Stimulated activated CD4-positive, alpha-beta T cell treated with anti-CD3 and anti-CD28 coated beads, Interleukin-4, amount 100 ng/mL, for 48 hours (primary cell): ENCODE data around the gene PCNA.
"Not testable (repeated sequence)": the region's sequence is repeated elsewhere in the genome, so short reads cannot be mapped to it uniquely, and the experiment has no call there.

Experiments
- DNase-seq, 2 donors: peaks; one replicate each; pipeline ENCODE4 v3.0.0-alpha.2; 2020; ENCODE audit warnings: low read depth in 2 of 2

PCNA gene

DNA sequence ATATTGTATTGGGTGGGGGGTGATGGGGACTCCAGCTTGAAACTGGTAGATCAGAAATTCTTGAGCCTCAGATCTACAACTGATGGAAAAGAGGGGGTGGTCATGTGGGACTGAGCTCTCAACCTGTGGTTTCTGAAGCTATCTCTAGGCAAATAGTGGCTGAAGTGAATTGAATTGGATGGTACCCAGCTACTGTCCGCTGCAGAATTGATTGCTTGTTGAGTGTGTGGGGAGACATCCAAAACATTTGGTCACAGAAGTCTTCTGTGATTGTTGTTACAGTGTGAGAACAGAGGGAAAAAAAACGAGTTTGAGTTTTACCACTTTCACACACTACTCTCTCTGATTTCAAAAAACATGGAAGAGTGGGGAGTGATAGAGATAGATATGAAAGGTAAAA, 21.9 kb upstream of the PCNA start:
- DNase-seq: no peak

DNA sequence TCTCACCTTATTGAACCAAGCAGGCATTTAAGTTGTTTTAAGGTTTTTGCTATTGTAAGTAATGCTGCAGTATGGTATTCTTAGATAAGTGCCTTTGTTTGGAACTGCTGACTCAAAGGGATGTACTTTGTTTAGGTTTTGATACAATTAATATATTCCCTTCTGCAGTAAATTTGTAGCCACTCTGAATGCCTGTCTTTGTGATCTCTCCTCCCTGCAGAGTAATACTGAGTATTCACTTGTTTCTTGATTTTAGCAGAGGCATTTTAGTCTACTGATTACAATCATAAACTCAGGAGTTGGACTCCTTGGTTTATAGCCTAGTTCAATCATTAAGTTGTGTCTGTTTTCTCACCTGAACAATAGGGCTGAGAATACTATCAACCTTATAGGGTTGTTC, 20.4 kb upstream of the PCNA start:
- no peak for DNase-seq

DNA sequence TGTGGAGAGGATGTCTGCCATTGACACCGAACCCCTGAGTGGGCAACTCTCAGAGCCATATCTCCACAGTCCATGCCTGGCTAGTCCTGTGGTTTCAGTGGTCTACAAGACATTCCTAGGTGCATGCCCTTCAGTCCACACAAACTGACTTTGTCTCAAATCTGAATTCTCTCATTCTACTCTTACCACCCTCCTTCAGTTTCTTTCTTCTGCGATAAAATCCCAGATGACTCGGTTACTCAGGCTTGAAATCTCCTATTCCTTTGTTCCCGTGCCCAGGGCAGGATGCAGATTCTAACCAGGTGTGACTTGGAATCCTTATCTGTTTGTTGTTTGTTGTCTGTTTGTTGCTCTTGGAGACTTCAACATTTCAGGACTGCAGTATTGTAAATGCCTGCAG, 16.3 kb upstream of the PCNA start:
- DNase-seq: no peak

DNA sequence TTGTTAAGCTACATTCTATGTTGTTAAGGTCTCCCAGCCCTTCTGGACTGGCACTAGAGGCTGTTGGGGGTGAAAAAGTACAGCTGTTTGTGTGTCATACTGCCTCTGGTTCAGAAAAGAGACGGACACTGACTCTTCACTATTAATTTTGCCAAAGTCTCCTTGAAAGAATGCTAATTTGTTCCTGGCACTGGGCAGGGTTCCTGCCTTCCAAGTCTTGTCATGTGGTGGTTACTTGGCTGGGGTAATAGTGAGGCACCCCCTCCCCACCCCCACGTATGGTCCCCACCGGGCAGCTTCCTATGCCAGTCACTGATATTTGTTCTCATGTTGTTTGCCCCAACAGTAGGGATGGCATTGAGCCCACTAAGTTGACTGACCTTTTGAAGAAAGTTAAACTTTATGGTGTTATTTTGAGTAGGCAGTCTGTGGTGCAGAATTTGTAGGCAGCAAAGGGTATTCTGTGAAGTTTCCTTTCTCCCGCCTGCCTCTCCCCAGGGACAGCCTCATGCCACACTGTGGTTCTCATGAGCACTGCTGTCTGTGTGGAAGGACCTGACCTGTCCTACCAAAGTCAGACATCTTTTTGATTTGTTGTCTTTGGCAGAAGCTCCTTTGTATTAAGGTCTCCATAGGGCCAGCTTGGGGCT, 15.7 kb upstream of the PCNA start:
- DNase-seq: no peak

DNA sequence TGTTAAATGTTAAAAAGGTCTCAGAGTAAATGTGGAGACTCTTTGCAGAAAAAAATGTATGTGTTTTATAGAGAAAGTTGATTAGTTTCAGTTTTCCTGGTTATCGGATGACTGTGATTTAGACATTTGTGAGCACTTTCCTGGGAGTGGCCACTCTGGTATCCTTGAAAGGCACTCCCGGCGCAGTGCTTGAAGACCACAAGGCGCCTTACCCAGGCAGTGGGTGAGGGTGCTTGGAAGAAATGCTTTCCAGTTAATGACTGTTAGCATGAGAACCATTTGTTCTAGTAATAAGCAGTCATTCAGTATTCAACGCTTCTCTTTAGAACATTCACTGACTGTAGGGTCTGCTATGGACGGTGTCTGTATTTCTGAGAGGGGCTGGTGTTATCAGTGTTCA, 14.2 kb upstream of the PCNA start:
- DNase-seq: no peak

DNA sequence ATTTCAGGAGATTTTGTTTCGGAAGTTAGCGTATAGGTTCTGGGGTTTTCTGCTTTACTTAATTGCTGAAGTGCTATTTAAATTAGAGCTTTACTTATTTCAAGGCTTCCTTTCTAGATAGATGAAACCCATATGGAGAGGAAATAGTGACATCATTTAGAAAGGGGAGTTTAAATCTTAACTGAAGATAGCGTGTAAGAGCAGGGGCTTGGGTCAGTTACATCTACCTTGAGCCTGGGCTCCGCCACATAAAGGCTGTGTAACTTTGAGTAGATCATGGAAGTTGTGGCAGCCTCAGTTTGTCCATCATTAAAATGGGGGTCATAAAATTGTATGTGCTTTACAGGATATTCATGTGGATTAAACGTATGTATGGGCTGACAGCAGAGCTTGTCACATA, 11.7 kb upstream of the PCNA start:
- DNase-seq: no peak

DNA sequence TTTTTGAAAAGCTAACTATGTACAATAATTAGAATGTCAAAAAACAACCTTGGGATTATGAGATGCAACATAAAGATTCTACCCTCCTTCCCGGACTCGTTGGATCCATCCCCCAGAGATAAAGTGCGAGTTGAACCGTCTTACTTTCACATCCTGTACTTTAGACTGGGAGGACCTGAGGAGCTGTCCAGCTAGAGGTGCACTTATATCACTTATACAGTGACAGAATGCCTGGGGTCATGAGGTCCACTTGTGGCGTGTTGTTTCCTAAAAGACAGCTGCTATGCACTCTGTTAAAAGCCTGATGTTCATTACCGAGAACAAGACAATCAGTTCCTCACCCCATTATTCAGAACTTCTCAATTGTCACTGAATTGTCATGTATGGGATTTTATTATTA, 9.1 kb upstream of the PCNA start:
- no peak for DNase-seq

DNA sequence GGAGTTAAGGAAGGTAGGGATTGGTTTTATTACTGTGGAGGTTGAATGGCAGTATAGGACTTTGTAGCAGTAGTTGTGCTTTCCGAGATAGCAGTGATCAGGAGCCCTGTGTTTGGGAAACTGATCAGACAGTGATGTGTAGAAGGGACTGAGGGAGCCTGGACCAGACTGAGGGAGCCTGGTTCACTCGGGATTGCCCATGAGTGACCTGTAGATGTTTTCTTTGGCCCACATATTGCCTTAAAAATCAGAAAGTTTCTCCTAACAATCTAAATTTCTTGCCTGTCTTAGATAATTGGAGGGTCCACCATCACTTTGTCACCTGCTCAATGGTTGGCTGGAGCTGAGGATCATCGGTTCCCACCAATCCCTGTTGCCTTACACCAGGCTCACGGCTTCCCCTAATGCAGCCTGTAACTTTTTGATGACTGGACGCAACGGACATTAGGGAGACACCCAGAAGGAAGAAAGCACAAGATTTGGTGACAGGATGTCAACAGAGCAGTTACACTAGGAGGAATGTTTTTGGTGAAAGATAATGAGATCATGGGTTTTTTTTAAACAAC, 8.2 kb upstream of the PCNA start:
- DNase-seq: no peak

DNA sequence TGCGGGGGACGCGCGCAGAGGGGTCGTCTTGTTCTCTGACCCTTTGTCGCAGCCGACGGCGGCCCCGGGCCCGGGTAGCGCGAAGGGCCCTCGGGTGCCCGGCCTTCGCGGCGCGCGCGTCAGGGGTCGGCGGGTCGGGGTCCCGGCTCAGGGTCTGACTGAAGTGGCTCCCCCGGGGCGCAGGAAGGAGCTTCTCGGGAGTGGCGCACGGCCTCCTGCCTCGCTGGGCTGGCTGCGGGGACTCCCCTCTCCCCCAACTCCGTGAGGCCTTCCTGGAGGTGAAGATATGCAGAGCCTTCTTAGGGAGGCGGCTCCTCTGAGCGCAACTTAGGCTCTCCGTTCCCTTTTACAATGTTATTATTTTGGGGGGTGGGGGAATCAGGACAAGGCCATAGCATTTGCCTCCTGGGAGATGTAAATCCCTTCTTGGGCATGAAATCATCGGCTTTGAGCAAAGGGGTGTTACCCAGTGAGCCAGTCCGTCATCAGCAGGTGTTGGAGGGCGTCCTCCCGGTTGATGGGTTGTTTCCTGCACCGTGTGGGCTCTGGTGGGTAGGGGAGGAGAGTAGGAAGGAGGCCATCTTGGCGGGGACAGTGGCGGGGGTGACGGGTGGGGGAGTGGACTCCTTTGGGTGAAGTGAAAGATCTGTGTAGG, 7.6 kb upstream of the PCNA start:
- DNase-seq: peak; percentile 52 to 58

DNA sequence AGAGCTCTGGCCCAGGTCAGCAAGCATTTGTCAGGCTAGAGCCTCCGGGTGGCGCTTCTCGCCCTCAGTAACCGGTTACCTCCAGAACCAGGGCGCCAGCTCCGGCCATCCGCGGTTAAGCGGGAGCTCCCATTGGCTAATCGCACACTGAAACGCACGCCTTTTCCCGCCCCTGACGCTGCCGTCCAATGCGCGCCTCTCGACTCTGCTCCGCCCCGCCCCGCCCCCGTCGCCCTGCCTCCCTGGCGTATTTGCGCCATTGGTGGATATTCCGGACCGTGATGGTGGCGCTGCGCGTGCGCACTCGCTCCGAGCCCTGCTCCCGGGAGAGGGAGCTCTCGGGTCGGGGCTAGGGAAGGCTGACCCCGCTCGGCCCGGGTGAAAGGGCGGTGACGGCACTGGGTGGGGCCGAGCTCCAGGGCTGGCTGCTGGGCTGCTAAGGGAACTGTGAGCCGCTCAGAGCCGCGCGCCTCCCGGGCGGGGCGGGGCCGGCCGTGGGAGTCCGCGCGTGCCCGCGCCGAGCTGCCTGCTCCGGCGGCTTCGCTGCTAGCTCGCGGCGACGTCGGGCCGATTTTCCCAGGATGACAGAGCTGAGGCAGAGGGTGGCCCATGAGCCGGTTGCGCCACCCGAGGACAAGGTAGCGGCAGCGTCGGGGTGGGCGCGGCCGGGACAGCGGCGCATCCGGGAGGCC, 6.9 kb upstream of the PCNA start, which contains the start of gene CDS2:
TSS of gene CDS2 (plus strand) at position 497 of the 692 bp plus-strand sequence. CDS start at position 582, 85 bp downstream.
- DNase-seq: peak; percentile 100

DNA sequence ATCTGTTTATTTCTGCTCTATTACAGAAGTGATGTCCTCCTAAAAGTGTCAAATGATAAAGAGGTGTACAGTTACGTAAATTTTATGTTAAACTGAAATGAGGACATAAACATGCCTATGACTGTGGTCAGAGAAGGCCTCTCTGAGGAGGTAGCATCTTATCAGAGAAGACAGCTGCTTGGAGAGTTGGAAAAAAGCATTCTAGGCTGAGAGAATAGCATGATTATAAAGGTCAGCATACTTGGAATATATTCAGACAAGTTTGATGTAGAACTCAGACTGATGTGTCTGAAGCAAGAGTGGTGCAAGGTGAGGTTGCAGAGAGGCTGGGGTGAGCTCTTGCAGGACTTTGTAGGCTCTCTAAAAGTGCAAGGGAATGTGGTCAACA, 3.1 kb upstream of the PCNA start:
- no peak for DNase-seq

DNA sequence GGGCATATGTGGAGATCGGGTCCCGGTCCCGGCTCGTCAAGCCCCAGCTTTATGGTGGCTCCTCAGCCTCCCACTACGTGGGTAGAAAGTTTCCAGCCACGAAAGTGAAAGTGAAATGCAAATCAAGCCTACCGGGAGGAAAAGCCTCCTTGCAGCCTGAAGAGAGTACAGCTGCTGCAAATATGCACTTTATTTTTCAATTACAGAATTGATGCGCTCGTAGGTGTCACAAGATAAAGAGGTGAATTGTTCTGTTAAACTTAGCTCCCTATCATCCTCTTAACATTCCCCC, 373 bp upstream of the PCNA start:
- no peak for DNase-seq

DNA sequence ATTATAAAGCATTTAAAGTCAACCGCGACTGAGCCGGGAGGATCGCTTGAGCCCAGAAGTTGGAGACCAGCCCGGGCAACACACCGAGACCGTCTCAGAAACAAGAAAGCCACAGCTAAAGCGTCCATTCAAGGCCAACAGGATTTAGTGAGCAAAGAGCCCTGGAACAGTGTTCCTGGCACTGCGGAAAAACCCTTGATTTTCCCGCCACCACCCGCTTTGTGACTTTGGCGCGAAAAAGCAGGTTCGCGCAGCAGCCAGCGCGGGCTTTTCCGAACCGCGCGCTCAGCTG, 669 bp downstream of the PCNA start:
- no peak for DNase-seq

DNA sequence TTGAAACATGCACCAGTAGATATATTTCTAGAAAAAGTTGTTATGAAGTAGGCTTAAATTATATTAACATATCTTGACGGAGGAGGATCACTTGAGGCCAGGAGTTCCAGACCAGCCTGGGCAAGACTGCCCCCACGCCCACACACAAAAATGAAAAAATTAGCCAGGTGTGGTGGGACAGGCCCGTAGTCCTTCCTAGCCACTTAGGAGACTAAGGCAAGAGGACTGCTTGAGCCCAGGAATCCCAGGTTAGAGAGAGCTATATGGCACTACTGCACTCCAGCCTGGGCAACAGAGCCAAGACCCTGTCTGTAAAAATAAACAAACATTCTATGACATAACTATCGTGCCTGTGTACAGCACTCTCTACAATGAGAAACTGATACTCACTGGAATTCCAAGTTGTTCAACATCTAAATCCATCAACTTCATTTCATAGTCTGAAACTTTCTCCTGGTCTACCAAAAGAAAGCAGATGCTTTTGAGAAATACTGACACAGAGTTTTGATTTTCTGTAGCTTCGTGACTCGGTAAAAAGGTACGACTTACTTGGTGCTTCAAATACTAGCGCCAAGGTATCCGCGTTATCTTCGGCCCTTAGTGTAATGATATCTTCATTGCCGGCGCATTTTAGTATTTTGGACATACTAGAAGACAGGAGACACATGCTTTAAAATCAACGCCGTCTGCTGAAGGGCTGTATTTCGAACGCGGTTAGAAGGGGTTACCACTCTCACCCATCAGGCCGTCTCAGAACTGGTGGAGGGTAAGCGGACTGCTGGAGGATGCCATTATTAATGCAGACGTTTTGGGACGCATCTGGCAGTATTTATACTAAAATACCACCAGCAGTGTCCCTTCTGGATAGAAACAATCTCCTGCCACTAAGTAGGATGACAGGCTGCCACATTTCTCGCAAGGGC, 1.3 kb downstream of the PCNA start:
- peak in 1 of 2 donors; percentile 8 for DNase-seq

DNA sequence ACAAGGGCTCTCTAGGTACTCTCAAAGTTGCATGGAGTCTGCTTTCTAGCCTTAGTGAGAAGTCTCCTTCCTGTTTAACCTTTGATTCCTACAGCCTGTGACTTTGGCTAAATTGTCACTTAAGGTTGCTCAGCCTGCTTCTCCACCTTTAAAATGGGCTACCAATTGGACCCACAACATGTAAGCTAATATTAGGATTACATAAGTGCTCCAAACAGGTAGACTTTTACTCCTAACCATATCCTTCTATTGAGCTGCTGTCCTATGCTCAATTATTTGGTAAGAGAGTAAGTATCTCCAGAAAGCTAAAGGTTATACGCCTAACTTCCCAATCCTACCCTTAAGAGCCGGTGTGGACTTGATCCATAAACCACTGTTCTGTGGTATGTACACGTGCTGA, 2.9 kb downstream of the PCNA start:
- no peak for DNase-seq

DNA sequence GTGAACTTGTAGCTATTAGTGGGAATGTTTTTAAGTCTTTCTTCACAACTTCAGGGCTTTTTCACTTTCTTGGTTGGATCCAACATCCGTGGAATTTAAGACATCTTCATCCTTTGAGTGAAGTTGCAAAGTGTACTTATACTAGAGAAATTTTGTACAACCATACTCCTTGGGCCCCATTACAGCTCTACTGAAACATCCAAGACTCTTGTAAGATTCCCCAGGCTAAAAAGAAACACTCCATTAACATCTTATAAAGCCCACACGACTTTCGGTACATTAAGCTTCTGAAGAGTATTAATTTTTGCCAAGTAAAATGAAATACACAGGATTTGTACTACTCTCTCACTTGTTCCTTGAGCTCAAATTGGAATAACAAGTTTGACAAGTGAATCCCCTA, 5.4 kb downstream of the PCNA start:
- DNase-seq: no peak

DNA sequence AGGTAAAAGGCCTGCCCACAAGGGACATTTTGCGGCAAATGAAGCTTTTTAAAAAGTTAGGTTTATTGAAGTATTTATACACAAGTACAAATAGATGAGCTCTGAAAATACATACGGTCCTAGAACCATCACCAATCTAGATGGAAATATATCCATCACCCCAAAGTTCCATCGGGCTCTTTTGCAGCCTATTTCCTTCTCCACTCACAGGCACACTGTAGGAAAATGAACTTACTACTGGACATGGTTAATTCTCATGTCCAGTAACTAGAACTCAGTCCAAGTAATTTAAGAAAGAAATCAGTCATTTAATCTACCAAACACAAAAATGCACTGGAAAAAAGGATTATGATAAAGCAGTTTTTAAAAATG, 6.2 kb downstream of the PCNA start:
- no peak for DNase-seq

DNA sequence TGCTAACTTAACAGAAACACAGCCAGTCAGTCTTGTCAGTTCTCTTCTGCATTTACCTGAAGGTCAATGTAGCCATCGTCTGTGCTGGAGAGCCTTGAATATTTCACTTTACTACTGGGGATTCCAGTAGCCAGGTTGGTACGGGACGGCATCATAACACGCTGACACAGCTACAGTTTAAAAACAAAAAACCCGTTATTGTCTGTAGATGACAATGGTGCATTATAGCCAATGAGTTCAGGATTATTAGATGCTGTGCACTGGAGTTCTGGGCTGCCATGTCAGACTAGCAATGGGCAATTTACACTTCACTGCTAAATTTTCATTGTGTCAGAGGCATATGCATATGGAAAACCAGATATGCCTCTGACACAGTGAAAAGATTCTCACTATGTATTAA, 10.5 kb downstream of the PCNA start:
- no peak for DNase-seq

DNA sequence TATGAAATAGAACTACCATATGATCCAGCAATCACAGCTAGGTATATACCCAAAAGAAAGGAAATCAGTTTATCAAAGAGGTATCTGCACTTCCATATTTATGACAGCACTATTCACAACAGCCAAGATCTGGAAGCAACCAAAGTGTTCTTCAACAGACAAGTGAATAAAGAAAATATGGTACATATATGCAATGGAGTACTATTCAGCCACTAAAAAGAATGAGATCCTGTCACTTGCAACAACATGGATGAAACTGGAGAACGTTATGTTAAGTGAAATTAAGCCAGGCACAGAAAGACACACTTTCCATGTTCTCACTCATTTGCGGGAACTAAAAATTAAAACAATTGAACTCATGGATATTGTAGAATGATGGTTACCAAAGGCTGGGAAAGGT, 15.3 kb downstream of the PCNA start:
- DNase-seq: no peak

DNA sequence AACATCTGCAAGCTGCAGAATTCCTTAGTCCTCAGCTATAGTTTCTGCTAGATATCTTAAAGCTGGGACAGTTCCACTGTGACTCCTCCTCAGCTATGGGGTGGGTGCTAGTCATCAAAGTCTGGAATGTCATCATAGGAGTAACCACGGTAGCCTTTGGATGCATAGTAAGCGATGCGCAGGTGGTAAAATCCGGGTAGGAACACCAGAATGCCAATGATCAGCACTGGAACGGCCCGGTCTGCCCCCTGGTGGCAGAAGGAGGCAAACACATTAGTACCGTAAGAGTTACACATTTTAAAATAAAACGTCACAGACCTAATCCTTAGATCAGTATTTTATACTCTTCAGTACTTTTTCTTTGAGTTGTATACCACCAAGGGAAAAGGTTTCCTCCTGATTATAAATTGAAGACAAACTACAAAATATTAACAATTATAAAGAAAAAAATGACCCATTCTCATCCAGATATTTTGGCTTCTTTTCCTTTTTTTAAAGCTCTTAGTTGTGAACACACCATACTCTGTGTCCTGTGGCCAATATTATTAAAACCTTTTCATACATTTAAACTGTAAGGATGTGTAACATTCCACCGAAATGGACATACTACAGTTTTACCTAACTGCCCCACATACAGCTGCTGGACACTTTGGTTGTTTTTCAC, 18.9 kb downstream of the PCNA start:
- DNase-seq: peak; percentile 60 to 77

DNA sequence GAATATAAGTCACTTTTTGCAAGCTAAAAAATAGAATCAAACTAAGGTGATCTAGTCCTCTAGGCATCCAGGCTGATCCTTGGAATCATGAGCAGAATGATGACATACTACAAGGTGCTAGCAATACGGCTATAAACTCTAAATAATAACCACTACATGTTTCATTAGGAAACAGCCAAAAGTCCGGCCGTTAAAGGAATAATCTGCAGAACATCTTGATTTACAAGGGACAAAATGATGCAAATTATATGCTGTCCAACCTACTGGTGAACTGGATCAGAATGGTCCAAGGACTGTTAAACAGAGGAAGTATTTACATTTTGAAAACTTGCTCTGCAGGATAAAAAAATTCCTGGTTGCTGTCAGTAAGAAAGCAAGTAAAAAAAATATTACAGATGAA, 19.8 kb downstream of the PCNA start:
- not testable (repeated sequence) for DNase-seq

DNA sequence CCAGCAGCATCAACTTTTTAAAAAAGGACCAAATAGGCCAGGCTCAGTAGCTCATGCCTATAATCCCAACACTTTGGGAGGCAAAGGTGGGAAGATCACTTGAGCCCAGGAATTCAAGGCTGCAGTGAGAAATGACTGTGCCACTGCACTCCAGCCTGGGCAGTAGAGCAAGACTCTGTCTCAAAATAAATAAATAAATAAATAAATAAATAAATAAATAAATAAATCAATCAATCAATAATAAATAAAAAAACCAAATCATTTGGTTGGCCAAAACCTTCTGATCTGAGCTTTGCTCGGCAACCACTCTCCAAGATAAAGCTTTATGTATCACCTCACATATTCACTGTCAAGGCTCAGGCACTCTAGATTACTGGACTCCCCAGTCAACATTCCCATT, 20.7 kb downstream of the PCNA start:
- DNase-seq: not testable (repeated sequence)
